Tibial nerve (tissue), 4 donors: ENCODE data around the gene PPOX.

ENCODE experiments used
- EP300 ChIP-seq, 2 donors: sonication (generic); formaldehyde crosslinking; IDR thresholded peaks; one replicate each; pipeline ENCODE4 v1.6.1; 2017; ENCODE audit warnings: antibody characterized with exemption in 2 of 2, mild to moderate bottlenecking in 1 of 2
- POLR2A ChIP-seq, 2 donors: fragments of 450-650 bp; IDR thresholded peaks; one replicate each; pipeline ENCODE4 v1.6.1; 2017; ENCODE audit warnings: antibody characterized with exemption in 2 of 2, mild to moderate bottlenecking in 2 of 2, moderate library complexity in 2 of 2
- TF ChIP-seq, protein P1 (sequence below), 5 experiments: fragments of 200-600 bp in 3 of 5; fragments of 450-650 bp in 2 of 5; sonication (generic) in 3 of 5; IDR thresholded peaks; one replicate each; pipeline ENCODE4 v1.5.1; 2016 to 2019; ENCODE audit warnings: antibody characterized with exemption in 5 of 5, mild to moderate bottlenecking in 3 of 5, moderate library complexity in 2 of 5

DNA sequence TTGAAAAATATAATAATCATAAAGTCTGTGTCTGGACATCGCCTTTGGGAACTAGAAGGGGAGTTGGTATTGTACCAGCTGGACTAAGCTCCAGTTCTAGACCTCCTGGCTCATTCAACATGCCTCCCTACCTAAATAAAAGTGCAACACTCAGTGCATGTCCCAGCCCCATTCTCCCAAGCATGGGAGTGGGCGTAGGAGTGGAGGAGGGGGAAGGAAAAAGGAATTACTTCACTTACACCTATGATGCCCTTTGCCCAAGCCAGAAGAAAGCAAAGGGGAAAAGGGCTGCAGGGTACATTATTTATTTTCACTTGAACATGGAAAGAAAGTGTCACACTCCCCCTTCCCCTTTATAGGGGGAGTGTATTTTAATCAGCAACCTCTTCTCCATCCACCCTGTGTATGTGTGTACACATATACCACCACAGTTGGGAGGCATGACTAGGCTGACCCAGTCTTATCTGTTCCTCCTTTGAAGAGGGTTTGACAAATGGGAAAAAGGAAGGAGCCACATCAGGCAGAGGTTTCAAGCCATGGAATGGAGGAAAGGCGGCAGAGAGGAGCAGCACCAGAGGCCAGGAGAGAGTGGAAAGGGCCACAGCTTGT lies 45.1 kb upstream of the PPOX start:
- TF ChIP-seq, protein P1, sequence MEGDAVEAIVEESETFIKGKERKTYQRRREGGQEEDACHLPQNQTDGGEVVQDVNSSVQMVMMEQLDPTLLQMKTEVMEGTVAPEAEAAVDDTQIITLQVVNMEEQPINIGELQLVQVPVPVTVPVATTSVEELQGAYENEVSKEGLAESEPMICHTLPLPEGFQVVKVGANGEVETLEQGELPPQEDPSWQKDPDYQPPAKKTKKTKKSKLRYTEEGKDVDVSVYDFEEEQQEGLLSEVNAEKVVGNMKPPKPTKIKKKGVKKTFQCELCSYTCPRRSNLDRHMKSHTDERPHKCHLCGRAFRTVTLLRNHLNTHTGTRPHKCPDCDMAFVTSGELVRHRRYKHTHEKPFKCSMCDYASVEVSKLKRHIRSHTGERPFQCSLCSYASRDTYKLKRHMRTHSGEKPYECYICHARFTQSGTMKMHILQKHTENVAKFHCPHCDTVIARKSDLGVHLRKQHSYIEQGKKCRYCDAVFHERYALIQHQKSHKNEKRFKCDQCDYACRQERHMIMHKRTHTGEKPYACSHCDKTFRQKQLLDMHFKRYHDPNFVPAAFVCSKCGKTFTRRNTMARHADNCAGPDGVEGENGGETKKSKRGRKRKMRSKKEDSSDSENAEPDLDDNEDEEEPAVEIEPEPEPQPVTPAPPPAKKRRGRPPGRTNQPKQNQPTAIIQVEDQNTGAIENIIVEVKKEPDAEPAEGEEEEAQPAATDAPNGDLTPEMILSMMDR (IDR thresholded peaks at IDR 0.05), result no peak
- TF ChIP-seq POLR2A (IDR thresholded peaks at IDR 0.05) (no peak), EP300 (IDR thresholded peaks at IDR 0.05) (no peak)
